GM19025 (cell line): Measurements from ENCODE around the gene CRLF1.

ENCODE experiments used
- ATAC-seq: cut with Tn5 transposase; IDR thresholded peaks from one replicate; pipeline ENCODE4 v1.9.1; 2021; ENCODE audit warnings: mild to moderate bottlenecking, low read depth, moderate library complexity; ENCODE audit not compliant: unreplicated experiment

The CRLF1 gene

DNA sequence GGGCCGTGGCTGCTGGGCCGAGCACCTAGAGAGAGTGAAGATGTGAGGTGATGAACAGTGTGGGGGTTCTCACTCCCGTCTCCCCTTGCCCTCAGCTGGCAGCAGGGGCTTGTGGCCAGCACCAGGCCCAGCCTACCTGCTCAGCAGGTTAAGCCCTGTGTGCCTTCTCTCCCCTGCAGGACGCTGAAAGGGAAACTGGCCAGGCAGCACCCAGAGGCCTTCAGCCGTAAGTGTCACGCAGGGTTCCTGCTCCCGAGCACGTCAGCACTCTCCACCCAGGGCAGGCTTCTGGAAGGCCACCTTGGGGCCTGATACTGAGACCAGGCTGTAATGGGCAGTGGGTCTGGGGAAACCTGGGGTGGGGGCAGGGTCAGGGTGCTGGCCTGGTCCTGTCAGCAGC is 39.6 kb downstream of the CRLF1 start:
- no peak for ATAC-seq

DNA sequence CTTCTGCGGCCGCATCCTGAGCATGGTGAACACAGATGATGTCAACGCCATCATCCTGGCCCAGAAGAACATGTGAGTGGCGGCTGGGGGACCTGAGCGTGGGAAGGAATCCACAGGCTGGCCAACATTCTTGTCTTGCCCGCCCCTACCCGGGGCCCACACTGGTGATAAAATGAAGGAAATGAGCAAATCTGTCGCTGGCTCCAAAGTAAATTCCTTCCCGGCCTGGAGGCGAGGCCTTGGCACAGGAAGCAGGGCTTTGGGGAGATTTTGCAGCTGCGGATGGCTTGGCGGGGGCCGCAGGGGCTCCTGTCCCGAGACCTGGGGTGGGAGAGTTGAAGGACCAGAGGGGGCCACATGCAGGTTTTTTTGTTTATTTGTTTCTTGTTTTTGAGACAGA is 44.5 kb downstream of the CRLF1 start:
- no peak for ATAC-seq

DNA sequence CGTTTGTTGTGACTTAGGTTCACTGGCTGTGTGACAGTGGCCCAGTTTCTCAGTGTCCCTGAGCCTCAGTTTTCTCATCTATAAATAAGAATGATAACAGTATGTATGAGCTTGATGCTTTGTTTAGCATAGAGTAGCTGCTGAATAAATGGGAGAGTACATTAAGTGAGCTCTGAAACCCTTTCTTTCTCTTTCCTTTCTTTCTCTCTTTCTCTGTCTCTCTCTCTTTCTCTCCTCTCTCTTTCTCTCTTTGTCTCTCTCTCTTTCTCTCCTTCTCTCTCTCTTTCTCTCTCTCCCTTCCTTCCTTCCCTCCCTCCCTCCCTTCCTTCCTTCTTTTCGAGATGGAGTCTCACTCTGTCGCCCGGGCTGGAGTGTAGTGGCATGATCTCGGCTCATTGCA is 46.9 kb downstream of the CRLF1 start:
- no peak for ATAC-seq

DNA sequence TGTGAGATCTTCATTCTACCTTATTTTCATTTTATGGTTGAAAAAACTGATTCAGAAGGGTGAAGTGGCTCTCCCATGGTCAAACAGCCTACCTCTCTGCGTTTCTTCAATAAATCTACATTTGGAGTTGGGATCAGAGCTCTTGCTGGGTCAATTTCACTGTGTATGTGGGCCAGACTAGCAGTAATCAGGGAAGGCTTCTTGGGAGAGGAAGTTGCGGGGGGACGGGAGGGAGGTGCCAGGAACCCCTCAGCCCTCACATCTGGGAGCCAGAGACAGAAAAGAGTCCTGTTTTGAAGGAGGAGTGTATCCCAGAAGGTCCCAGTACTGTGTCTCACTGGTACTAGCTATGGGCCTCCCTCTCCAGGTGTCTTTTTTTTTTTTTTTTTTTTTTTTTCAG is 48.0 kb downstream of the CRLF1 start:
- no peak for ATAC-seq

DNA sequence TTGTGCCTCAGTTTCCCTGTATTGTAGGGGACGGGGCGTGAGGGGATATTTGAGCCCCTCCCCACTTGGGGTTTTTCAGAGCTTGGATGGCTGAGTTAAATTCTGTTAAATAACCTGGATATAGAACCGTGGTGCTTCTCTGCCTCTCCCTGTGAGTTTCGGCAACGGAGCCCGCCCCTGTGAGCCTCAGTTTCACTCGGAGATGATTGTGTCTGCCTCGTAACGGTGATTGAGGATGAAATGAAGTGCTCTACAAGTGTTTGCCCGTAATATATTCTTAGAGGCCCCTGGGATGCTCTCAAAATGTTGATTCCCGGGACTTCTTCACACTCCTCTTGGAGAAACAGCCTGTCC is 48.4 kb downstream of the CRLF1 start:
- no peak for ATAC-seq

DNA sequence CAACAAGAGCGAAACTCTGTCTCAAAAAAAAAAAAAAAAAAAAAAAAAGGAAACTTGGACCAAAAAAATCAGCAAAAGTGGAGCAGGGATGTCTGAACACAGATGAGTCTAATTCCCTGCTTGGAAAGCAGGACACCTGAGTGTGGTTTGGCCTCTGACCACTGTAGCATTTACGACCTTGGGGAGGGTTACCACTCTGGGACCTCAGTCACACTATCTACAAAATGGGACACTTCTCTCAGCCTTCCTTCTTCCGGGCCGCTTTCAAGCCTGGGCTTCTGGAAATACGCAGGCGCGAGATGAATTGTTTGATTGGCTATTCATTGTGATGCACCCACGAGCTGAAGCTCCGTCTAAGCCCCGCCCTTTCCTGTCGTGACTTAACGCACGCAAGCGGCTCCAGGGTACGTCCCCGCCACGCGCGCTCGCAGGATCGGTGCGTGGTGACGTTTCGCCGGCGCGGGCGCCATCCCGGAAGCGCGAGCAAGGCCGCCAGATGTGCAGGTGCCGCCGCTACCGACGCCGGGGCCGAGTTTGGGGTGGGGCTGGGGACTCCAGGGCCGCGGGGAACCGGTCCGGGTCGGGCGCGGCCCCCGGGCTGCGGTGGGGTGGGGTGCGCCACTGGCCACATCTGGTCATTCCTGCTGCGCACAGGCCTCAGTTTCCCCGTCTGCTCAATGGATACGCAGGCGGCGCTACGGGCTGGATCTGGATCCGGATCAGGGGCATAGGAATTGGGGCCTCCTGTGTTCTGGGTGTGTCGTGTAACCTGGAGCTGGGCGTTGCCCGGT is 49.0 kb downstream of the CRLF1 start, which contains the start of gene KXD1:
Gene KXD1, plus strand, starts transcription at position 460 of the 791 bp plus-strand sequence. CDS start 4,187 bp downstream, outside the sequence.
- ATAC-seq, result peak; percentile 93

DNA sequence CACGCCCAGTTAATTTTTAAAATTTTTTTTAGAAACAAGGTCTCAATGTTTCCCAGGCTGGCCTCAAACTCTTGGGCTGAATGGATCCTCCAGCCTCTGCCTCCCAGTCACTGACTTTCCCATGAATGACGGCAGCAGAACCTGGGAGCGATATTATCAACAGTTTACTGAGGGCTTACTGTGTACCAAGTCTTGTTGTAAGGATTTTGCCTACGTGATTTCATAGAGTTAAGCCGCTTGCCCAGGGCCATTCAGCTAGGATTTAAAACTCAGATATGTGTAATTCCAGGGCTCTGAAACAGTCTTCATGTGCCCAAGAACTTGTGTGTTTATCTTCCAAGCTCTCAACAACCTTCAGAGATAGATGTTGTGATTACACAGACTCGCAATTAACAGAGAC is 55.0 kb downstream of the CRLF1 start:
- no peak for ATAC-seq

DNA sequence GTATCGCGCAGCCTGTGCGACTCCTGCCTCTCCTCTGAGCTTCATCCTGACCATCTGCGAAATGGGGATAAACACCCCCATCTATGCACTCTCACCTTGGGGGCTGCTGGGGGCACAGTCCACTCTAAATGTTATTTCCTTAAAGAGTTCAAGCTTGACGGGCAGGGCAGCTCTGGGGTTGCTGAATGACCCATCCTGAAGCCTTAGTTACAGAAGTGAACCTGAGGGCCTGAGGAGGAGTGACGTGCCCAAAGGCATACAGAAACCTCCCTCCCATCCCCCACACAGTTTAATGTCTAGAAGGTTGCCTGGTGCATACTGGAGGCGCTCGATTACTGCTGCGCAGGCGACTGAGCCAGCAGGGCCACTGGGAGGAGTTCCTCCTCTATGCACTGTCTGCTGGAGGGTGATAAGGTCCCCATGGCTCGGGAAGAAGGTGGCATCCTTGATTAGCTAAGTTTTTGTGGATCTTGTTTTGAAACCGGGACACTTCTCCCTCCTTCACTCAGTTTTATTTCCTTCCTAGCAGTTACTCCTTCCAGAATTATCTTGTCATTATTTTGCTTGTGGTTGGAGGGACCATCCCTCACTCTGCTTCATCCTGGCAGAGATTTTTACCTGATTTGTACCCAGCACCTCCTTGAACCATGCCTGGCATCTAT is 62.7 kb downstream of the CRLF1 start:
- peak; percentile 38 for ATAC-seq
